Measurements from ENCODE around the gene SCFD2. TPM values are rescaled to one million over a fixed set of nuclear protein-coding genes. Genes with fewer than 3 reads are reported as not detected.

Gene SCFD2
- total RNA-seq, 1 experiment from 2014 or later = 7.4 TPM

- no peak for DNase-seq (ENCODE audit: low read depth, low spot score)
- ATAC-seq = no peak
- Histone ChIP-seq H3K9me3 (ENCODE audit: control insufficient read depth, insufficient read depth, low read depth, low read length) (no peaks in the 10 kb centered on the region), H3K4me1 (ENCODE audit: control insufficient read depth, insufficient read depth, low read length) (no peaks in the 10 kb centered on the region; the same call in 1 of the 2 replicates), H3K4me3 (ENCODE audit: low read depth in 2 of 2, low read length in 2 of 2) (peak overlapping the region; percentile 89 to 95), H3K27ac (ENCODE audit: low read length) (peak overlapping the region; percentile 90), H3K36me3 (ENCODE audit: control insufficient read depth, insufficient read depth, low read length) (no peaks in the 10 kb centered on the region; the same call in 1 of the 2 replicates), H3K27me3 (ENCODE audit: control insufficient read depth, insufficient read depth, low read length) (no peaks in the 10 kb centered on the region; the same call in 1 of the 2 replicates)
- no peak for TF ChIP-seq SIN3A (IDR thresholded peaks at IDR 0.05; ENCODE audit: borderline replicate concordance, insufficient read depth, low read depth, low read length)
- no peak for TF ChIP-seq POLR2AphosphoS5 (IDR thresholded peaks at IDR 0.05; ENCODE audit: low read depth, low read length)
- TF ChIP-seq TCF7L2 (IDR thresholded peaks at IDR 0.05; ENCODE audit: low read depth, low read length) = no peak
- no peak for TF ChIP-seq CTCF (IDR thresholded peaks at IDR 0.05)
- no peak for TF ChIP-seq REST (IDR thresholded peaks at IDR 0.05; ENCODE audit: insufficient read depth in 1 of 2, low read depth in 2 of 2, low read length in 1 of 2)
- BruUV-seq (replicated peaks) = no TSS peak
- POLR2A ChIA-PET = interaction anchor here (0.6 kb wide), 1 partner anchor 1365 kb away, joined by 3 read pairs; no protein-coding TSS in a partner anchor
- CTCF ChIA-PET = no interaction called here
- in situ Hi-C loops (cut with HindIII; ENCODE audit: low pct_unique_long_range_greater_than_20kb, low sequenced_read_pairs) = no loop called here
- intact Hi-C loops (cut with micrococcal nuclease; ENCODE audit: unreplicated experiment) = loop anchor here (10.0 kb wide), 1 partner anchor 352 kb away; no protein-coding TSS in a partner anchor
Observed at GRCh38 chr4:53366301-53366716, 448 bp upstream of the SCFD2 start.

GRCh38 chr4:53365121-53365485, 758 bp downstream of the SCFD2 start:
- intact Hi-C loops (cut with micrococcal nuclease; ENCODE audit: unreplicated experiment) (loop anchor here (10.0 kb wide), 1 partner anchor 350 kb away; no protein-coding TSS in a partner anchor), in situ Hi-C loops (cut with HindIII; ENCODE audit: low pct_unique_long_range_greater_than_20kb, low sequenced_read_pairs) (no loop called here)
- no peaks in the 10 kb centered on the region for H3K9me3 ChIP-seq (ENCODE audit: control insufficient read depth, insufficient read depth, low read depth, low read length)
- H3K27me3 ChIP-seq (ENCODE audit: control insufficient read depth, insufficient read depth, low read length) = no peaks in the 10 kb centered on the region; the same call in 1 of the 2 replicates
- TF ChIP-seq SIN3A (IDR thresholded peaks at IDR 0.05; ENCODE audit: borderline replicate concordance, insufficient read depth, low read depth, low read length) (0 out of 2 replicates have a peak, but pooled peaks have one; percentile 35), CTCF (IDR thresholded peaks at IDR 0.05) (no peak)
- H3K4me1 ChIP-seq (ENCODE audit: control insufficient read depth, insufficient read depth, low read length) = no peaks in the 10 kb centered on the region; the same call in 1 of the 2 replicates
- BruUV-seq (replicated peaks) = no TSS peak
- CTCF ChIA-PET = no interaction called here
- H3K36me3 ChIP-seq (ENCODE audit: control insufficient read depth, insufficient read depth, low read length) = no peaks in the 10 kb centered on the region; the same call in 1 of the 2 replicates
- DNase-seq (ENCODE audit: low read depth, low spot score) (no peak), ATAC-seq (peak; percentile 56)
- H3K27ac ChIP-seq (ENCODE audit: low read length) = peak overlapping the region; percentile 61; the same call in 1 of the 2 replicates
- peak overlapping the region; percentile 89 to 95 for H3K4me3 ChIP-seq (ENCODE audit: low read depth in 2 of 2, low read length in 2 of 2)
- POLR2A ChIA-PET = no interaction called here
